ENCODE measurements around the gene DDB1. TPM values are rescaled to one million over a fixed set of nuclear protein-coding genes. Genes with fewer than 3 reads are reported as not detected.
"Not testable (repeated sequence)": the region's sequence is repeated elsewhere in the genome, so short reads cannot be mapped to it uniquely, and the experiment has no call there.

Gene DDB1
- polyA plus RNA-seq, 1 of the 3 experiments (the other 2 are of a cell fraction), result 170 TPM

DNA sequence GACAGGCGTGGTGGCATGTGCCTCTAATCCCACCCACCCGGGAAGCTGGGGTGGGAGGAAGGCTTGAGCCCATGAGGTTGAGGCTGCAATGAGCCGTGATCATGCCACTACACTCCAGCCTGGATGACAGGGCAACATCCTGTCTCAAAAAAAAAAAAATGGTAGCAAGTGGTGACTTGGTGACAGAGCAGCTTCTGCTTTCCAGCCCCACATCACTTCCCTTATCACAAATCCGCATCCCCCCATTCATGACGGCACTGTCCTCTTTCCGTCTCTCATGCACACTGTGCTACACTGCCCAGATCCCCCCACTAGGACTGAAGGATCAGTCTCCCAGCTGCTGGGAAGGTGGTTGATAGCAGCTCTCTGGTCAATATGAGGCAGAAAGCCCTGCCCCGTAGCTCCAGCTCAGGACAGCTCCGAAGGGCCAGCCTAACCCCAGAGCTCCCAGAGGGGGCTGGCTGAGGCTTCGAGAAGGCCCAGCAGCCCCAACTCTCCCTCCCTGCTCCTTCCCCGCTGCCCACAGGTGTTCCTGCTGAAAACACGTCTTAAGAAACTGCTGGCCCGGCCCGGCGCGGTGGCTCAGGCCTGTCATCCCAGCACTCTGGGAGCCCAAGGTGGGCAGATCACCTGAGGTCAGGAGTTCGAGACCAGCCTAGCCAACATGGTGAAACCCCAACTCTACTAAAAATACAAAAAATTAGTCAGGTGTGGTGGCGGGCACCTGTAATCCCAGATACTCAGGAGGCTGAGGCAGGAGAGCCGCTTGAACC, 76.0 kb downstream of the DDB1 start (continued):
- TF ChIP-seq, protein P1, sequence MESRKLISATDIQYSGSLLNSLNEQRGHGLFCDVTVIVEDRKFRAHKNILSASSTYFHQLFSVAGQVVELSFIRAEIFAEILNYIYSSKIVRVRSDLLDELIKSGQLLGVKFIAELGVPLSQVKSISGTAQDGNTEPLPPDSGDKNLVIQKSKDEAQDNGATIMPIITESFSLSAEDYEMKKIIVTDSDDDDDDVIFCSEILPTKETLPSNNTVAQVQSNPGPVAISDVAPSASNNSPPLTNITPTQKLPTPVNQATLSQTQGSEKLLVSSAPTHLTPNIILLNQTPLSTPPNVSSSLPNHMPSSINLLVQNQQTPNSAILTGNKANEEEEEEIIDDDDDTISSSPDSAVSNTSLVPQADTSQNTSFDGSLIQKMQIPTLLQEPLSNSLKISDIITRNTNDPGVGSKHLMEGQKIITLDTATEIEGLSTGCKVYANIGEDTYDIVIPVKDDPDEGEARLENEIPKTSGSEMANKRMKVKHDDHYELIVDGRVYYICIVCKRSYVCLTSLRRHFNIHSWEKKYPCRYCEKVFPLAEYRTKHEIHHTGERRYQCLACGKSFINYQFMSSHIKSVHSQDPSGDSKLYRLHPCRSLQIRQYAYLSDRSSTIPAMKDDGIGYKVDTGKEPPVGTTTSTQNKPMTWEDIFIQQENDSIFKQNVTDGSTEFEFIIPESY (IDR thresholded peaks at IDR 0.05; ENCODE audit: borderline replicate concordance, low read depth), result no peak
- TF ChIP-seq, protein P2, sequence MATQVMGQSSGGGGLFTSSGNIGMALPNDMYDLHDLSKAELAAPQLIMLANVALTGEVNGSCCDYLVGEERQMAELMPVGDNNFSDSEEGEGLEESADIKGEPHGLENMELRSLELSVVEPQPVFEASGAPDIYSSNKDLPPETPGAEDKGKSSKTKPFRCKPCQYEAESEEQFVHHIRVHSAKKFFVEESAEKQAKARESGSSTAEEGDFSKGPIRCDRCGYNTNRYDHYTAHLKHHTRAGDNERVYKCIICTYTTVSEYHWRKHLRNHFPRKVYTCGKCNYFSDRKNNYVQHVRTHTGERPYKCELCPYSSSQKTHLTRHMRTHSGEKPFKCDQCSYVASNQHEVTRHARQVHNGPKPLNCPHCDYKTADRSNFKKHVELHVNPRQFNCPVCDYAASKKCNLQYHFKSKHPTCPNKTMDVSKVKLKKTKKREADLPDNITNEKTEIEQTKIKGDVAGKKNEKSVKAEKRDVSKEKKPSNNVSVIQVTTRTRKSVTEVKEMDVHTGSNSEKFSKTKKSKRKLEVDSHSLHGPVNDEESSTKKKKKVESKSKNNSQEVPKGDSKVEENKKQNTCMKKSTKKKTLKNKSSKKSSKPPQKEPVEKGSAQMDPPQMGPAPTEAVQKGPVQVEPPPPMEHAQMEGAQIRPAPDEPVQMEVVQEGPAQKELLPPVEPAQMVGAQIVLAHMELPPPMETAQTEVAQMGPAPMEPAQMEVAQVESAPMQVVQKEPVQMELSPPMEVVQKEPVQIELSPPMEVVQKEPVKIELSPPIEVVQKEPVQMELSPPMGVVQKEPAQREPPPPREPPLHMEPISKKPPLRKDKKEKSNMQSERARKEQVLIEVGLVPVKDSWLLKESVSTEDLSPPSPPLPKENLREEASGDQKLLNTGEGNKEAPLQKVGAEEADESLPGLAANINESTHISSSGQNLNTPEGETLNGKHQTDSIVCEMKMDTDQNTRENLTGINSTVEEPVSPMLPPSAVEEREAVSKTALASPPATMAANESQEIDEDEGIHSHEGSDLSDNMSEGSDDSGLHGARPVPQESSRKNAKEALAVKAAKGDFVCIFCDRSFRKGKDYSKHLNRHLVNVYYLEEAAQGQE (IDR thresholded peaks at IDR 0.05; ENCODE audit: low read depth, low read length), result no peak
- TF ChIP-seq NFIC (IDR thresholded peaks at IDR 0.05; ENCODE audit: borderline replicate concordance) (no peak), MEF2A (IDR thresholded peaks at IDR 0.05; ENCODE audit: borderline replicate concordance, low read depth) (no peak), NRF1 (IDR thresholded peaks at IDR 0.05; ENCODE audit: low read depth, low read length) (no peak), GABPA (IDR thresholded peaks at IDR 0.05; ENCODE audit: low read depth) (no peak)

DNA sequence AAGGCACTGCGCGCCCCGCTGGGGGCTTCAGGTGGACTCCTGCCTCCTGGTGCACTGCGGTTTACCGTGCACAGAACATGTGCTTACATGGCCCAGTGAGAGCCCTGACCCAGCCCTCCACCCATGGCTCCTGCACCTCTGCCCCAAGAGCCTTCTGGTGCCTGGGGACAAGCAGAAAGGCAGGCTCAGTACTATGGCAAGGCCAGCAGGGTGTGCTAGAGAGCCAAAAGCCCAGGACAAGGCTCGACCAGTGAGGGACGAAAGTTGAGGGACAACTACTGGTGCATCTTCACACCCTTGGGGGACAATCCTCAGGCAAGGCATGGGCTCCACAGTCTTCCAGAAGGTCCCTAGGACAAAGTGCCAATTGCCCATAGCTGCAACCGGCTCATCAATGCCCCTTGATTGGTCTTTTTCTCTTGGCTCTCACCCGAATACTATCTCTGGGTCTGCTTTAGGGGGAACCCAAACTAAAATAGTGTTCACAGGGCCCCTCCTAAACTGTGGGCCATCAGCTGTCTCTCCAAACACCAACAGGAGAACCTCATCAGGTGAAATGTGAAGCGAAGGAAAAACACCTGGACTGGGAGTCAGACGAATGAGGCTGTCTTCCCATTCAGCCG, 78.4 kb downstream of the DDB1 start:
- TF ChIP-seq RAD21 (IDR thresholded peaks at IDR 0.05; ENCODE audit: low read length), result peak; percentile 75
- TF ChIP-seq NRF1 (IDR thresholded peaks at IDR 0.05; ENCODE audit: low read depth, low read length), result no peak
- peak; percentile 65; the same call in 1 of the 2 replicates for TF ChIP-seq SMC3 (IDR thresholded peaks at IDR 0.05; ENCODE audit: low read depth, low read length)
- TF ChIP-seq, protein P3, sequence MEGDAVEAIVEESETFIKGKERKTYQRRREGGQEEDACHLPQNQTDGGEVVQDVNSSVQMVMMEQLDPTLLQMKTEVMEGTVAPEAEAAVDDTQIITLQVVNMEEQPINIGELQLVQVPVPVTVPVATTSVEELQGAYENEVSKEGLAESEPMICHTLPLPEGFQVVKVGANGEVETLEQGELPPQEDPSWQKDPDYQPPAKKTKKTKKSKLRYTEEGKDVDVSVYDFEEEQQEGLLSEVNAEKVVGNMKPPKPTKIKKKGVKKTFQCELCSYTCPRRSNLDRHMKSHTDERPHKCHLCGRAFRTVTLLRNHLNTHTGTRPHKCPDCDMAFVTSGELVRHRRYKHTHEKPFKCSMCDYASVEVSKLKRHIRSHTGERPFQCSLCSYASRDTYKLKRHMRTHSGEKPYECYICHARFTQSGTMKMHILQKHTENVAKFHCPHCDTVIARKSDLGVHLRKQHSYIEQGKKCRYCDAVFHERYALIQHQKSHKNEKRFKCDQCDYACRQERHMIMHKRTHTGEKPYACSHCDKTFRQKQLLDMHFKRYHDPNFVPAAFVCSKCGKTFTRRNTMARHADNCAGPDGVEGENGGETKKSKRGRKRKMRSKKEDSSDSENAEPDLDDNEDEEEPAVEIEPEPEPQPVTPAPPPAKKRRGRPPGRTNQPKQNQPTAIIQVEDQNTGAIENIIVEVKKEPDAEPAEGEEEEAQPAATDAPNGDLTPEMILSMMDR (IDR thresholded peaks at IDR 0.05), result peak; percentile 77
- no peak for TF ChIP-seq NFIC (IDR thresholded peaks at IDR 0.05; ENCODE audit: borderline replicate concordance)
- no peak overlapping the region; a peak in 1 of 4 replicates for H3K4me3 ChIP-seq (ENCODE audit: low read depth in 2 of 2, low read length in 1 of 2)
- WGBS (ENCODE audit: low lambda C conversion rate), result 67% methylated on average over 10 of the region's 12 CpGs
- ChIA-PET CTCF (interaction anchor here (0.6 to 4.3 kb wide), 21 partner anchors 11 to 209 kb away, joined by 3 to 20 read pairs (median 5); partner anchors contain the start of genes TMEM138 and VWCE), POLR2A (interaction anchor here (0.6 kb wide), 1 partner anchor 176 kb away, joined by 5 read pairs; no protein-coding TSS in a partner anchor)
- no peaks in the 10 kb centered on the region for H4K20me1 ChIP-seq (ENCODE audit: insufficient read depth)
- no peaks in the 10 kb centered on the region for H3K79me2 ChIP-seq (ENCODE audit: insufficient read depth)
- H3K27ac ChIP-seq (ENCODE audit: low read depth in 2 of 2, low read length in 1 of 2), result no peak overlapping the region
- no peak overlapping the region for H3K4me2 ChIP-seq
- no peaks in the 10 kb centered on the region for H3K27me3 ChIP-seq (ENCODE audit: insufficient read depth)
- peaks cover 0 to 22% of the 10 kb centered on the region in 2 experiments; a peak in 1 of 4 replicates for H3K4me1 ChIP-seq (ENCODE audit: control insufficient read depth in 1 of 2, insufficient read depth in 2 of 2, low read depth in 1 of 2, low read length in 1 of 2)
- no peak overlapping the region for H3K9ac ChIP-seq
- no peaks in the 10 kb centered on the region for H3K9me2 ChIP-seq
- no peaks in the 10 kb centered on the region for H3F3A ChIP-seq (replicated peaks; ENCODE audit: insufficient read depth)
- no peaks in the 10 kb centered on the region for H3K9me3 ChIP-seq
- no peaks in the 10 kb centered on the region for H3K36me3 ChIP-seq (replicated peaks in 1 of 2; ENCODE audit: control insufficient read depth in 1 of 2, insufficient read depth in 2 of 2, low read length in 1 of 2)
- peak; percentile 76 for DNase-seq
- no peak overlapping the region for H2AFZ ChIP-seq (ENCODE audit: low read depth)

DNA sequence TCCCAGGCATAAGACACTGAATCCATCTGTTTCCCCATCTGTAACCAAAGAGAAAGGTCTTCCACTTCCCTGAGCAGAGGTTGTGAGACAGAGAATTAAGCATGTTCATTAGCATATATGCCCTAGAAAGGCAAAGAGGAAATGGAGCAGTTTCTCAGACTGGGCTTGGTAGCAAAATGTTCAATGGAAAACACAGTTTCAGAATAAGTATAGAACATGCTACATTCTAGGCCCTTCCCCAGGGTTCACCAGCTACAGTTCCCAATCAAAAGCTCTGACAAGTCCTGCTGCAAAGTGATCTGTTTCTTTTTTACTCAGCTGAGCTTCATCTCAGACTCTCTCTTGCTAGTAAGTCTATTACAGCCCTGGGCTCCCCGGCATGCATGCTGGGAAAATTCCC, 80.6 kb downstream of the DDB1 start:
- H3K36me3 ChIP-seq (replicated peaks in 1 of 2; ENCODE audit: control insufficient read depth in 1 of 2, insufficient read depth in 2 of 2, low read length in 1 of 2); H3K9me2 ChIP-seq; H4K20me1 ChIP-seq (ENCODE audit: insufficient read depth); H3K4me2 ChIP-seq; H3F3A ChIP-seq (replicated peaks; ENCODE audit: insufficient read depth); DNase-seq; H3K27ac ChIP-seq (ENCODE audit: low read depth in 2 of 2, low read length in 1 of 2); H2AFZ ChIP-seq (ENCODE audit: low read depth); H3K9ac ChIP-seq; H3K4me3 ChIP-seq (ENCODE audit: low read depth in 2 of 2, low read length in 1 of 2); H3K27me3 ChIP-seq (ENCODE audit: insufficient read depth); H3K9me3 ChIP-seq; H3K79me2 ChIP-seq (ENCODE audit: insufficient read depth): not testable (repeated sequence)
- peaks cover 0 to 27% of the 10 kb centered on the region in 2 experiments; a peak in 1 of 4 replicates for H3K4me1 ChIP-seq (ENCODE audit: control insufficient read depth in 1 of 2, insufficient read depth in 2 of 2, low read depth in 1 of 2, low read length in 1 of 2)
- ChIA-PET CTCF (interaction anchor here (1.4 to 4.3 kb wide), 2 partner anchors 41 to 183 kb away, joined by 3 to 20 read pairs; partner anchors contain the start of gene VWCE), POLR2A (interaction anchor here (0.6 kb wide), 1 partner anchor 102 kb away, joined by 3 read pairs; no protein-coding TSS in a partner anchor)
- 31% methylated on average over 1 of the region's 1 CpG for WGBS (ENCODE audit: low lambda C conversion rate)

Measured in SK-N-SH (cell line).